HFFc6 (cell line): ENCODE results near the gene RLN3. TPM values are rescaled to one million over a fixed set of nuclear protein-coding genes. Genes with fewer than 3 reads are reported as not detected.

Experiments used
- DNase-seq: peaks from one replicate; pipeline ENCODE4 v3.0.0-alpha.2; 2018
- H3K27ac Mint-ChIP-seq: 2 replicates; pipeline ENCODE4 v1.8.0; 2020; ENCODE audit warnings: mild to moderate bottlenecking, mixed read lengths
- H3K27me3 Mint-ChIP-seq: 2 replicates; pipeline ENCODE4 v1.8.0; 2021; ENCODE audit warnings: mild to moderate bottlenecking, moderate library complexity, mixed read lengths; ENCODE audit not compliant: insufficient read depth
- H3K36me3 Mint-ChIP-seq: 2 replicates; pipeline ENCODE4 v1.8.0; 2021; ENCODE audit warnings: low read depth, mixed read lengths
- H3K4me1 Mint-ChIP-seq: 2 replicates; pipeline ENCODE4 v1.8.0; 2020; ENCODE audit warnings: low read depth, mixed read lengths
- H3K4me3 Mint-ChIP-seq: 2 replicates; pipeline ENCODE4 v1.8.0; 2020; ENCODE audit warnings: mild to moderate bottlenecking, moderate library complexity, mixed read lengths
- H3K9me3 Mint-ChIP-seq: 2 replicates; pipeline ENCODE4 v1.8.0; 2020; ENCODE audit warnings: mild to moderate bottlenecking, mixed read lengths
- total RNA-seq, 6 experiments: library from RNA; stranded (reverse); fragmentation: NEBNext Ultra II Directional; extraction: Animal tissue kit (Norgen Biotek cat#: 25700); gene quantifications; 2 replicates in 1 of 6; 3 replicates in 5 of 6; pipeline ENCODE4 v1.2.3, GENCODE V29; 2021
- TF ChIP-seq, protein P1 (sequence below): fragments of 200-600 bp; sonication (generic); IDR thresholded peaks from 2 replicates; pipeline ENCODE4 v1.5.0; 2021; ENCODE audit warnings: antibody characterized with exemption, mild to moderate bottlenecking

Gene RLN3
- total RNA-seq, 6 experiments from 2014 or later = not detected

DNA sequence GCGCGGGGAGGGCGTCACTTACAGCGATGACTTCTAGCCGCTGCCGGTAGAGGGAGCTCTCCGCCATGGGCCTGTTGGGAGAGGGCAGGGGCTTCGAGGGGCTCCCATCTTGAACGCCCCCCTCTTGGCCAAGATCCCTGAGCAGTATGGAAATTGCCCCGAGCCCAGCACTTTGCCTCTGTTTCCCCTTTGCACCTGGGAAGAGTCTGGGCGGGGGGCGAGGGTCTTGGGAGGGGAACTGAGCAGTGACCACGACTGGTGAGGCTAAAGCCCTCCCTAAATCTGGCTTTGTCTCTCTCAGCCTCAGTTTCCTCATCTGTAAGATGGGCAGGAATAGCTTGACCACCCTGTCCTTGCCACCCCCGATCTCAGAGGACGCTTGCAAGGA is 31.1 kb downstream of the RLN3 start:
- Mint-ChIP-seq H3K27ac (no peak overlapping the region), H3K4me3 (no peak overlapping the region), H3K27me3 (peaks cover 16% of the 10 kb centered on the region), H3K4me1 (peaks cover 4% of the 10 kb centered on the region; the same call in 1 of the 2 replicates), H3K36me3 (no peaks in the 10 kb centered on the region), H3K9me3 (no peaks in the 10 kb centered on the region)
- TF ChIP-seq, protein P1, sequence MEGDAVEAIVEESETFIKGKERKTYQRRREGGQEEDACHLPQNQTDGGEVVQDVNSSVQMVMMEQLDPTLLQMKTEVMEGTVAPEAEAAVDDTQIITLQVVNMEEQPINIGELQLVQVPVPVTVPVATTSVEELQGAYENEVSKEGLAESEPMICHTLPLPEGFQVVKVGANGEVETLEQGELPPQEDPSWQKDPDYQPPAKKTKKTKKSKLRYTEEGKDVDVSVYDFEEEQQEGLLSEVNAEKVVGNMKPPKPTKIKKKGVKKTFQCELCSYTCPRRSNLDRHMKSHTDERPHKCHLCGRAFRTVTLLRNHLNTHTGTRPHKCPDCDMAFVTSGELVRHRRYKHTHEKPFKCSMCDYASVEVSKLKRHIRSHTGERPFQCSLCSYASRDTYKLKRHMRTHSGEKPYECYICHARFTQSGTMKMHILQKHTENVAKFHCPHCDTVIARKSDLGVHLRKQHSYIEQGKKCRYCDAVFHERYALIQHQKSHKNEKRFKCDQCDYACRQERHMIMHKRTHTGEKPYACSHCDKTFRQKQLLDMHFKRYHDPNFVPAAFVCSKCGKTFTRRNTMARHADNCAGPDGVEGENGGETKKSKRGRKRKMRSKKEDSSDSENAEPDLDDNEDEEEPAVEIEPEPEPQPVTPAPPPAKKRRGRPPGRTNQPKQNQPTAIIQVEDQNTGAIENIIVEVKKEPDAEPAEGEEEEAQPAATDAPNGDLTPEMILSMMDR = peak; percentile 86
- DNase-seq = no peak

DNA sequence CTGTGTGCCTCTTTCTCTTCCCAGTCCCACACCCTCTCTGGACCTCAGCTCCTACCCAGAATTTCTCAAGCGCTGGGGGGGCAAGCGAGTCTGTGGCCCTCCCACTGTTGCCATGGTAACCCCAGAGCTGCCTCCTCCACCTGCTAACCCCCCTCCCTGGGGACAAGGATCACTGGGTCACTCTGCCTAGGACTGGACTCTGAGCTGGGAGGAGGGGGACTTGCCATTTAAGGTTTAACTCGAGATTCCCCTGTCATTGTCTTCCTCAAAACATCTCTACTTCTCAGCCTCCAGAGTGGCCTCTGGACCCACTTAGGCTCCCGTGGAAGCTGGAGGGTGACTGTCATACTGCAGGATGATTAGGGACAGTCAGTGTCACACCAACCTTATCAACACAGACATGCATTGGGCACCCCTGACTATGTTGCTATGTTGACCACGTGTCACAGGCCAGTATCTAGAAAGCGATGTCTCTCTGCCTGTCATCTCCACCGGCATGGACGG is 31.8 kb downstream of the RLN3 start:
- DNase-seq = no peak
- H3K27ac Mint-ChIP-seq = no peak overlapping the region
- peaks cover 4% of the 10 kb centered on the region; the same call in 1 of the 2 replicates for H3K4me1 Mint-ChIP-seq
- no peaks in the 10 kb centered on the region for H3K9me3 Mint-ChIP-seq
- TF ChIP-seq, protein P1 = no peak
- no peaks in the 10 kb centered on the region for H3K36me3 Mint-ChIP-seq
- H3K27me3 Mint-ChIP-seq = peaks cover 16% of the 10 kb centered on the region
- H3K4me3 Mint-ChIP-seq = no peak overlapping the region

DNA sequence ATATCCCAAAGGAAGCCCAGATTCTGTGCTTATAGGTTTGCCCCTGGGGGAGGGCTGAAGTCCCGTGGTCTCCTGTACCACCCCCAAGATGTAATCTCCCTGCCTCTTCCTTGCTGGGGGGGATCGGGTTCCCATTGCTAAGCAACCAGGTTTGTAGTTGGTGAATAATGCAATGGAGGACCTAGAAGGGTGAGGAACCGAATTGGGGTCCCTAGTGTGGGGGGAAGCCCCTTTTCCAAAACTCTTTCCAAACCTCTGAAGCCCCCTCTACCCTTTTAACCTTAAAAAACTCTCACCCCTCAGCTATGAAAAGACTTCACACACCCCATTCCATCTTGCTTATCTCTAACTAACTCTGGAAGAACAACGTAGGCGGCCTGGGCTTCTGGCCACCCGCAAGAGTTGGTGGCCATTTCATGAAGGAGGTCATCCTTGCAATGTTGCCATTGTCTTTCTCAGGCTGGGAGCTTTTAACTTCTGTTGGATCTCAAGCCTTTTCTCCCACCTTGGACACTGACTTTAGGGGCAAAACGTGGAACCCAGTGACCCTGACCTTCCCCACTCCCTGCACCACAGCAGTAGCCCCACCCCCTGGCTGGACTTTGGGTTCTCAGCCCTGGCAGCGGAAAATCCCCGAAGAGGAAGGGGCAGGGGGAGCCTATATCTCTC is 33.3 kb downstream of the RLN3 start:
- Mint-ChIP-seq H3K36me3 (no peaks in the 10 kb centered on the region), H3K4me1 (peaks cover 4% of the 10 kb centered on the region; the same call in 1 of the 2 replicates), H3K4me3 (no peak overlapping the region), H3K27me3 (peaks cover 16% of the 10 kb centered on the region), H3K9me3 (no peaks in the 10 kb centered on the region), H3K27ac (no peak overlapping the region)
- DNase-seq = no peak
- TF ChIP-seq, protein P1 = no peak

DNA sequence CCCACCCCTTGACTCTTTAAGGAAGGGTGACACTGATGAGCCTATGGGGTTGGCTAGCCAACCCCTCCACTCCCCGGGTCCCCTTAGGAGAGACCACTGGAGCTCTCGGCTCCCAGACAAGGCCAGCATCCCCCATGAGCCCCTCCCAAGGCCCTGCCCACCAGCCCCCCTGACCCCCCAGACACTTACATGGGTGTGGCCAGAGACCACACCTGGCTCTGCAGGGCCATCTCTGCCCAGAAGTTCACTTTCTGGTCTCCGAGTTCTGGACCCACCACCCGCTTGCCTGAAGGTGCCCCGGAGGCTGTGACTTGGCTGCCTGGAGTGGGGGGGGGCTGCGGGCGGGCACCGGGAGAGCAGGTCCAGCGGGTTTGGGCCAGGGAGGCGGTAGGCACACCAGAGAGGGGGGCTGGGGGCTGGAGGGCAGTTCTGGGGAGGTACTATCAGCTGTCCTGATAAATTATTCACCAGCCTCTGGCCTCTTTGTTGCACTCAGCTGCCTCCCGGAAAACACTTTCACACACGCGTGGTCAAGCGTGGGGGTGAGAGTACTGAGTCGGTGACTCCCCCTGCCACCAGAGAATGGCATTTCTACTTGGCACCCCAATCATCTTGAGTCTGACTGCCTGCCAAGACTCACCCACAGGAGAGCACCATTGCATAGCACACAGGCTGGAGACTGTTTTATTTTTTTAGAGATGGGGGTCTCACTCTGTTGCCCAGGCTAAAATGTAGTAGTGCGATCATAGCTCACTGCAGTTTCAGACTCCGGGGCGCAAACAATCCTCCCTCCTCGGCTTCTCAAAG is 34.0 kb downstream of the RLN3 start, which contains the start of gene PALM3:
PALM3 (minus strand) TSS at position 326 of the 807 bp plus-strand sequence; CDS start at position 230, 96 bp downstream.
- no peak within 1 kb of the TSS for H3K4me3 Mint-ChIP-seq
- peaks cover 16% of the 10 kb centered on the region for H3K27me3 Mint-ChIP-seq
- no peaks in the 10 kb centered on the region for H3K9me3 Mint-ChIP-seq
- peaks cover 4% of the 10 kb centered on the region; the same call in 1 of the 2 replicates for H3K4me1 Mint-ChIP-seq
- TF ChIP-seq, protein P1 = no peak
- H3K27ac Mint-ChIP-seq = no peak within 1 kb of the TSS
- no peaks in the 10 kb centered on the region for H3K36me3 Mint-ChIP-seq
- DNase-seq = no peak

DNA sequence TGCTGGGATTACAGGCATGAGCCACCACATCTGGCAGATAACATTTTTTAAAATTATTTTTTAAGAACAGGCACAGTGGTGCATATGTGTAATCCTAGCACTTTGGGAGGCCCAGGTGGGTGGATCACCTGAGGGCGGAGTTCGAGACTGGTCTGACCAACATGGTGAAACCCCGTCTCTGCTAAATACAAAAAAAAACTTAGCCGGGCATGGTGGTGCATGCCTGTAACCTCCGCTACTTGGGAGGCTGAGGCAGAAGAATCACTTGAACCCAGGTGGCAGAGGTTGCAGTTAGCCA is 34.6 kb downstream of the RLN3 start:
- no peaks in the 10 kb centered on the region for H3K36me3 Mint-ChIP-seq
- H3K27me3 Mint-ChIP-seq = peaks cover 16% of the 10 kb centered on the region
- H3K4me1 Mint-ChIP-seq = peaks cover 4% of the 10 kb centered on the region; the same call in 1 of the 2 replicates
- no peak for DNase-seq
- TF ChIP-seq, protein P1 = no peak
- no peaks in the 10 kb centered on the region for H3K9me3 Mint-ChIP-seq
- no peak overlapping the region for H3K27ac Mint-ChIP-seq
- H3K4me3 Mint-ChIP-seq = no peak overlapping the region
